ENCODE data around the gene ACTN3.

DNA sequence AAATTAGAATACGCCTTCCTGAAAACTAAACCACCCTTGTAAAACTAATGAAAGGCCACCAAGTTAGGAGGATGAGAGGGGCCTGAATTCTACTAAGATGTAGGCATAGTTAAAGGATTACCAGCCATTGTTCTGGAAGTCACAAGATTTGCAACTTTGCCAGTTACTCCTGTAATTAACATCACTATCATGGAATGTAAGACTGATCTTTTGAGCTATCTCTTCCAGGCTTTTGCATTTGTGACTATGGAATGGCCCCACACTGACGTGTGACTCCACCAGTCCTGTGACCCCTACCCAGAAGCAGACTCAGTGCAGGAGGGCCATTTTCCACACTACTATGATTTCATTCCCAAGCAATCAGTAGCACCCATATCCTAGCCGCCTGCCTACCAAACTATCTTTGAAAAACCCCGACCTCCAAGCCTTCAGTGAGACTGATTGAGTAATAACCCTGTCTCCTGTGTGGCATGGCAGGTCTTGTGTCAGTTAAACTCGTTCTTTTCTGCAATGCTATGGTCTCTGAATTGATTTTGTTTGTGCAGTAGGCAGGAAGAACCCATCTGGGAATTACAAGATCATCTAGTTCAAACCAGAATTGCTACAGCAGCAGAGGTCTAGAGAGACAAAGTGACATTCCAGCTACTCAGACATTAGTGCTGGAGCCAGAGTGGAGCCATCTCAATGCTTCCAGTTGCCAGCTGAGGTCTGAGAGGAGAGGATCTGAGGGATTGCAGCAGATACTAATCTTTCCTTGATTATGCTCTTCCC, 23.6 kb downstream of the ACTN3 start:
- TF ChIP-seq SIN3A (IDR thresholded peaks at IDR 0.05; ENCODE audit: borderline replicate concordance, insufficient read depth, low read length) (no peak), POLR2AphosphoS5 (IDR thresholded peaks at IDR 0.05; ENCODE audit: low read depth, low read length) (no peak), TAF1 (IDR thresholded peaks at IDR 0.05; ENCODE audit: borderline replicate concordance, insufficient read depth, low read length) (no peak)
- TF ChIP-seq, protein P1, sequence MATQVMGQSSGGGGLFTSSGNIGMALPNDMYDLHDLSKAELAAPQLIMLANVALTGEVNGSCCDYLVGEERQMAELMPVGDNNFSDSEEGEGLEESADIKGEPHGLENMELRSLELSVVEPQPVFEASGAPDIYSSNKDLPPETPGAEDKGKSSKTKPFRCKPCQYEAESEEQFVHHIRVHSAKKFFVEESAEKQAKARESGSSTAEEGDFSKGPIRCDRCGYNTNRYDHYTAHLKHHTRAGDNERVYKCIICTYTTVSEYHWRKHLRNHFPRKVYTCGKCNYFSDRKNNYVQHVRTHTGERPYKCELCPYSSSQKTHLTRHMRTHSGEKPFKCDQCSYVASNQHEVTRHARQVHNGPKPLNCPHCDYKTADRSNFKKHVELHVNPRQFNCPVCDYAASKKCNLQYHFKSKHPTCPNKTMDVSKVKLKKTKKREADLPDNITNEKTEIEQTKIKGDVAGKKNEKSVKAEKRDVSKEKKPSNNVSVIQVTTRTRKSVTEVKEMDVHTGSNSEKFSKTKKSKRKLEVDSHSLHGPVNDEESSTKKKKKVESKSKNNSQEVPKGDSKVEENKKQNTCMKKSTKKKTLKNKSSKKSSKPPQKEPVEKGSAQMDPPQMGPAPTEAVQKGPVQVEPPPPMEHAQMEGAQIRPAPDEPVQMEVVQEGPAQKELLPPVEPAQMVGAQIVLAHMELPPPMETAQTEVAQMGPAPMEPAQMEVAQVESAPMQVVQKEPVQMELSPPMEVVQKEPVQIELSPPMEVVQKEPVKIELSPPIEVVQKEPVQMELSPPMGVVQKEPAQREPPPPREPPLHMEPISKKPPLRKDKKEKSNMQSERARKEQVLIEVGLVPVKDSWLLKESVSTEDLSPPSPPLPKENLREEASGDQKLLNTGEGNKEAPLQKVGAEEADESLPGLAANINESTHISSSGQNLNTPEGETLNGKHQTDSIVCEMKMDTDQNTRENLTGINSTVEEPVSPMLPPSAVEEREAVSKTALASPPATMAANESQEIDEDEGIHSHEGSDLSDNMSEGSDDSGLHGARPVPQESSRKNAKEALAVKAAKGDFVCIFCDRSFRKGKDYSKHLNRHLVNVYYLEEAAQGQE (IDR thresholded peaks at IDR 0.05; ENCODE audit: insufficient read depth in 1 of 2, low read depth in 2 of 2, low read length in 2 of 2) = no peak

Measured in PFSK-1 (cell line).